HepG2 (cell line): ENCODE measurements around the gene FLVCR1. TPM values are rescaled to one million over a fixed set of nuclear protein-coding genes. Genes with fewer than 3 reads are reported as not detected.
A peak's percentile ranks its signal among the peaks of the same experiment; 100 is the strongest.

Source experiments
- CREB1 ChIP-seq, 2 experiments: fragments of 450-650 bp in 1 of 2; IDR thresholded peaks; 2 replicates each; pipeline ENCODE4 v1.6.1; 2016 to 2017; ENCODE audit warnings: control low read depth in 1 of 2, mild to moderate bottlenecking in 1 of 2, missing compliant biosample characterization in 1 of 2, missing genetic modification characterization in 1 of 2
- CTCF ChIP-seq: sonication (generic); formaldehyde crosslinking; IDR thresholded peaks from 2 replicates; pipeline ENCODE4 v1.5.0; 2020; ENCODE audit warnings: mild to moderate bottlenecking, missing genetic modification reagents, moderate library complexity
- HMGXB4 ChIP-seq, 2 experiments: sonication (generic) in 1 of 2; formaldehyde crosslinking in 1 of 2; IDR thresholded peaks; 2 replicates each; pipeline versions ENCODE4 v1.4.0 to v1.6.1; 2018 to 2020; ENCODE audit warnings: missing genetic modification reagents in 2 of 2, borderline replicate concordance in 1 of 2, low read depth in 1 of 2, mild to moderate bottlenecking in 1 of 2, missing biosample characterization in 1 of 2
- ZNF280D ChIP-seq: sonication (generic); formaldehyde crosslinking; IDR thresholded peaks from 2 replicates; pipeline ENCODE4 v1.5.1; 2020; ENCODE audit warnings: mild to moderate bottlenecking, missing genetic modification reagents
- polyA plus RNA-seq, 8 experiments: library from polyadenylated mRNA; depleted of rRNA in 3 of 8; stranded (reverse) in 7 of 8; unstranded in 1 of 8; fragments of >200 nt; fragmentation: Illumina TruSeq in 4 of 8; extraction: Trizol in 4 of 8; gene quantifications; 2 replicates each; pipeline versions ENCODE4 v1.2.1 to v1.2.3, GENCODE V29; 2011 to 2016; ENCODE audit warnings: low read depth in 4 of 8, missing spikeins in 1 of 8, mixed read lengths in 1 of 8; ENCODE audit not compliant: insufficient read depth in 1 of 8
- total RNA-seq, 5 experiments: library from RNA; depleted of rRNA; stranded (reverse); fragments of >200 nt; fragmentation: Illumina TruSeq; extraction: Trizol; gene quantifications; 2 replicates each; pipeline ENCODE4 v1.2.3, GENCODE V29; 2016; ENCODE audit warnings: low read depth in 1 of 5
- TF ChIP-seq, protein P1 (sequence below): IDR thresholded peaks from 2 replicates; pipeline ENCODE4 v1.6.1; 2016
- TF ChIP-seq, protein P2 (sequence below): sonication (generic); formaldehyde crosslinking; conservative IDR thresholded peaks from 2 replicates; pipeline ENCODE4 v1.4.0; 2020; ENCODE audit warnings: mild to moderate bottlenecking, missing genetic modification reagents, moderate library complexity
- TF ChIP-seq, protein P3 (sequence below): IDR thresholded peaks from 2 replicates; pipeline ENCODE4 v1.6.1; 2012; ENCODE audit warnings: low read depth, low read length, improper control_type of control experiment
- TF ChIP-seq, protein P4 (sequence below): fragments of 450-650 bp; IDR thresholded peaks from 2 replicates; pipeline ENCODE4 v1.6.1; 2017

Gene FLVCR1
- total and polyA plus RNA-seq, 2 of the 13 experiments (the other 11 are each of a cell fraction or from before 2014, with no cell fraction given) = 14.8 to 39.8 TPM

DNA sequence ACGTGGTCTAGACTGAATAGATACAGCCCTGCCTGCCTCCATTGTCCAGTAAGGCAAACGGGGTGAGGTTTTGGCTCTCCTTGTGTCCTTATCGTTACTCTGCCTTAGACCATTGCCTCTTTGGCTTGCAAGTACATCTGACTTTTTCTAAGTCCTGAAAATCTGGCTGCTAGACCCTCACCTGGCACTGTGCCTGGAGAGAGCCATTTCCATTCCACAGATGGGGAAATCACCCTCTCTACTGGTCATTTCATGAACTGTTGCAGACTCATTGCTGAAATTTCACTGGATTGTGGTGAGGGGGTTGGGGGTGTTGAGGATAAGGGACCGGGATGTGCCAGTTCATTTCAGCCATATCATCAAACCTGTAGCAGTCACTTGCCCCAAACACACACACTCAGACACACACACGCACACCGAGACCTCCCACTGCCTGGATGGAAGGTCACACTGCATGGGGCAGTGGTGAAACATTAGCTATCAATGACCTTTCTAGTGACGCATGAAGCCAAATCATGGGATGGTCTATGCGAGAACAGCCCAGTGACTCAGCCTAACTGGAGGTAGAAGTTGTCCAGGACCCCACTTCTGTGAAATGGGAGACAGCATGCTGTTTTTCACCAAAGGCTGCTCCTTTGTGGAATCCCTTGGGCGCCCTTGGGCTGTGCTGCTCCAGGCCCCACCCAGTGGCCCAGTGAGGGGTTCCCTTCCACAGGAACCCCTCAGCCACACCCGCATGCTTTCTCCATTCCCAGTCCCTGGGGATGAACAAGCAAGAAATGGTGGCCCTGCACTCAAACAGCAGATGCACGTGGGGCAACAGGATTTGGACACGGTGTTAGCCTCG is 57.4 kb downstream of the FLVCR1 start (continued):
- TF ChIP-seq HMGXB4 (CRISPR knock-in tag; IDR thresholded peaks at IDR 0.05; ENCODE audit: borderline replicate concordance in 1 of 2, low read depth in 1 of 2) (peak in 1 of 2 experiments; percentile 45; a peak in 1 of 4 replicates), CREB1 (IDR thresholded peaks at IDR 0.05) (peak; percentile 21; the same call in 1 of the 2 replicates), CREB1 (CRISPR knock-in tag; IDR thresholded peaks at IDR 0.05) (no peak), CTCF (CRISPR knock-in tag) (peak; percentile 82), ZNF280D (CRISPR knock-in tag) (no peak)
- TF ChIP-seq, protein P1, sequence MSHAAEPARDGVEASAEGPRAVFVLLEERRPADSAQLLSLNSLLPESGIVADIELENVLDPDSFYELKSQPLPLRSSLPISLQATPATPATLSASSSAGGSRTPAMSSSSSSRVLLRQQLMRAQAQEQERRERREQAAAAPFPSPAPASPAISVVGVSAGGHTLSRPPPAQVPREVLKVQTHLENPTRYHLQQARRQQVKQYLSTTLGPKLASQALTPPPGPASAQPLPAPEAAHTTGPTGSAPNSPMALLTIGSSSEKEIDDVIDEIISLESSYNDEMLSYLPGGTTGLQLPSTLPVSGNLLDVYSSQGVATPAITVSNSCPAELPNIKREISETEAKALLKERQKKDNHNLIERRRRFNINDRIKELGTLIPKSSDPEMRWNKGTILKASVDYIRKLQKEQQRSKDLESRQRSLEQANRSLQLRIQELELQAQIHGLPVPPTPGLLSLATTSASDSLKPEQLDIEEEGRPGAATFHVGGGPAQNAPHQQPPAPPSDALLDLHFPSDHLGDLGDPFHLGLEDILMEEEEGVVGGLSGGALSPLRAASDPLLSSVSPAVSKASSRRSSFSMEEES (CRISPR knock-in tag) = no peak
- TF ChIP-seq, protein P2, sequence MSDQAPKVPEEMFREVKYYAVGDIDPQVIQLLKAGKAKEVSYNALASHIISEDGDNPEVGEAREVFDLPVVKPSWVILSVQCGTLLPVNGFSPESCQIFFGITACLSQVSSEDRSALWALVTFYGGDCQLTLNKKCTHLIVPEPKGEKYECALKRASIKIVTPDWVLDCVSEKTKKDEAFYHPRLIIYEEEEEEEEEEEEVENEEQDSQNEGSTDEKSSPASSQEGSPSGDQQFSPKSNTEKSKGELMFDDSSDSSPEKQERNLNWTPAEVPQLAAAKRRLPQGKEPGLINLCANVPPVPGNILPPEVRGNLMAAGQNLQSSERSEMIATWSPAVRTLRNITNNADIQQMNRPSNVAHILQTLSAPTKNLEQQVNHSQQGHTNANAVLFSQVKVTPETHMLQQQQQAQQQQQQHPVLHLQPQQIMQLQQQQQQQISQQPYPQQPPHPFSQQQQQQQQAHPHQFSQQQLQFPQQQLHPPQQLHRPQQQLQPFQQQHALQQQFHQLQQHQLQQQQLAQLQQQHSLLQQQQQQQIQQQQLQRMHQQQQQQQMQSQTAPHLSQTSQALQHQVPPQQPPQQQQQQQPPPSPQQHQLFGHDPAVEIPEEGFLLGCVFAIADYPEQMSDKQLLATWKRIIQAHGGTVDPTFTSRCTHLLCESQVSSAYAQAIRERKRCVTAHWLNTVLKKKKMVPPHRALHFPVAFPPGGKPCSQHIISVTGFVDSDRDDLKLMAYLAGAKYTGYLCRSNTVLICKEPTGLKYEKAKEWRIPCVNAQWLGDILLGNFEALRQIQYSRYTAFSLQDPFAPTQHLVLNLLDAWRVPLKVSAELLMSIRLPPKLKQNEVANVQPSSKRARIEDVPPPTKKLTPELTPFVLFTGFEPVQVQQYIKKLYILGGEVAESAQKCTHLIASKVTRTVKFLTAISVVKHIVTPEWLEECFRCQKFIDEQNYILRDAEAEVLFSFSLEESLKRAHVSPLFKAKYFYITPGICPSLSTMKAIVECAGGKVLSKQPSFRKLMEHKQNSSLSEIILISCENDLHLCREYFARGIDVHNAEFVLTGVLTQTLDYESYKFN (CRISPR knock-in tag) = no peak
- TF ChIP-seq, protein P3, sequence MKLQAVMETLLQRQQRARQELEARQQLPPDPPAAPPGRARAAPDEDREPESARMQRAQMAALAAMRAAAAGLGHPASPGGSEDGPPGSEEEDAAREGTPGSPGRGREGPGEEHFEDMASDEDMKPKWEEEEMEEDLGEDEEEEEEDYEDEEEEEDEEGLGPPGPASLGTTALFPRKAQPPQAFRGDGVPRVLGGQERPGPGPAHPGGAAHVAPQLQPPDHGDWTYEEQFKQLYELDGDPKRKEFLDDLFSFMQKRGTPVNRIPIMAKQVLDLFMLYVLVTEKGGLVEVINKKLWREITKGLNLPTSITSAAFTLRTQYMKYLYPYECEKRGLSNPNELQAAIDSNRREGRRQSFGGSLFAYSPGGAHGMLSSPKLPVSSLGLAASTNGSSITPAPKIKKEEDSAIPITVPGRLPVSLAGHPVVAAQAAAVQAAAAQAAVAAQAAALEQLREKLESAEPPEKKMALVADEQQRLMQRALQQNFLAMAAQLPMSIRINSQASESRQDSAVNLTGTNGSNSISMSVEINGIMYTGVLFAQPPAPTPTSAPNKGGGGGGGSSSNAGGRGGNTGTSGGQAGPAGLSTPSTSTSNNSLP = peak; percentile 43; the same call in 1 of the 2 replicates
- TF ChIP-seq, protein P4, sequence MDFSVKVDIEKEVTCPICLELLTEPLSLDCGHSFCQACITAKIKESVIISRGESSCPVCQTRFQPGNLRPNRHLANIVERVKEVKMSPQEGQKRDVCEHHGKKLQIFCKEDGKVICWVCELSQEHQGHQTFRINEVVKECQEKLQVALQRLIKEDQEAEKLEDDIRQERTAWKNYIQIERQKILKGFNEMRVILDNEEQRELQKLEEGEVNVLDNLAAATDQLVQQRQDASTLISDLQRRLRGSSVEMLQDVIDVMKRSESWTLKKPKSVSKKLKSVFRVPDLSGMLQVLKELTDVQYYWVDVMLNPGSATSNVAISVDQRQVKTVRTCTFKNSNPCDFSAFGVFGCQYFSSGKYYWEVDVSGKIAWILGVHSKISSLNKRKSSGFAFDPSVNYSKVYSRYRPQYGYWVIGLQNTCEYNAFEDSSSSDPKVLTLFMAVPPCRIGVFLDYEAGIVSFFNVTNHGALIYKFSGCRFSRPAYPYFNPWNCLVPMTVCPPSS = no peak
